Posterior vena cava (tissue), 2 donors: ENCODE data around the gene UCHL5. TPM values are rescaled to one million over a fixed set of nuclear protein-coding genes. Genes with fewer than 3 reads are reported as not detected.
"Not testable (repeated sequence)": the region's sequence is repeated elsewhere in the genome, so short reads cannot be mapped to it uniquely, and the experiment has no call there.

ENCODE experiments used
- DNase-seq: peaks from one replicate; pipeline ENCODE4 v3.0.0-alpha.2; 2020; ENCODE audit warnings: low spot score
- intact Hi-C, 2 donors: fragments of 100-400 bp; cut with DNase I; formaldehyde crosslinking; loops; one replicate each; pipeline versions ENCODE4 v1.14.1 to v1.14.2; 2022 to 2023
- total RNA-seq, 2 donors: library from RNA; stranded (reverse); fragmentation: NEBNext Ultra II Directional; extraction: Animal tissue kit (Norgen Biotek cat#: 25700); gene quantifications; one replicate each; pipeline ENCODE4 v1.2.1, GENCODE V29; 2021
- donor health status: DM: yes; HTN: yes; CAD: no.
- donor health status: DM: yes; HTN: yes; CAD: no.

UCHL5 gene
- total RNA-seq, 2 donors from 2014 or later, result 26.0 to 36.7 TPM

- DNase-seq, result no peak
- intact Hi-C loops, result loop anchor here in 1 of 2 donors (10.0 kb wide), 2 partner anchors 215 to 545 kb away; partner anchors contain the start of gene RGS2
Observed at GRCh38 chr1:193019442-193020026, 39.6 kb downstream of the UCHL5 start.

DNA sequence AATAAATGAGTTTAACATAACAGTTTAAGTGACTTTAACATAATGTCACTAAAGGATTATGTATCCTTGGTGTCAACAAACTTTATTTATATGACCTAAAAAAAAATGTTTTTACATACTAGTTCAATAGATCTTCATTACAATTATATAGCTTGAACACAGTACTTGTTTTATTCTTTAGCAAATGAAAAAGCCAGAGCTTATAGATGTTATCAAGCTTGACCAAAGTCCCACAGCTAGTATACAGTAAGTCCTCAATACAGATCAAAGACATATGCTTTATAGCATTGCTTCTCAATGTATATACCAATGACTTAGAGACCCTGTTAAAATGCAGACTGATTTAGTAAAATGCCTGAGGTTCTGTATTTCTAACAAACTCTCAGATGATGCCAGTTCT lies 42.4 kb downstream of the UCHL5 start:
- intact Hi-C loops, result no loop called here
- no peak for DNase-seq

DNA sequence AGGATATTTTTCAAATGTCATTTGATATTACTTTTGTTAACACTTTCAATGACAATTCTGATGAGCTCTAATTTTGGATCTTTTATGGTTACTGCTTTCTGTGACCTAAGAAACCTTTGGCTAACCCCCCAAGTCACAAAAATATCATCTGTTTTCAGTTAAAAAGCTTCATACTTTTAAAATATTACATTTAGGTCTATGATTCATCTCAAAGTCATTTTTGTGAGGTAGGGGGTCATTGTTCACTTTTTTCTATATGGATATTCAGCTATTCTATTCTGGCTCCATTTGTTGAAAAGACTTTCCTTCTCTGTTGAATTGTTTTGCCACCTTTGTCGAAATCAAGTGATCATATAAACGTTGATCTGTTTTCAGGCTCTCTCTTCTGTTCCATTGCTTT lies 44.8 kb downstream of the UCHL5 start:
- intact Hi-C loops, result no loop called here
- no peak for DNase-seq

DNA sequence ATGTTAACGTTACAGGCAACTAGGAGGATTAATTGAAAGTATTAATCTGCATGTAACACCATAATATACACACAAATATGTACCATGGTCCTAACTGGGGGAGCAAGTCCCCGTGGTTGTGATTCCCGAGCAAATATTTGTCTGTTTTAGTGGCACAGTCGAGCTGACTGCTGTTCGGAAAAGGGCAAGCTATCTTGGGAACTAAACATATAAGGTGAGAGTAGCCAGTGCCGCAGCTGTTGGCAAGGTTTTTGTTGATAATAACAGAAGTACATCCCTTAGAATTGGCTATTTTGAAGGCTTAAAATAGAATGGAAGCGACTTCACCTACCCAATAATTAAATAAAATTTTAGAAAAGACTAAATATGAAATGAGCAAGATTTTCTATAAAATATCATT lies 45.5 kb downstream of the UCHL5 start:
- no peak for DNase-seq
- intact Hi-C loops, result no loop called here

- intact Hi-C loops, result no loop called here
- DNase-seq, result no peak
Observed at GRCh38 chr1:193013005-193013404, 46.2 kb downstream of the UCHL5 start.

DNA sequence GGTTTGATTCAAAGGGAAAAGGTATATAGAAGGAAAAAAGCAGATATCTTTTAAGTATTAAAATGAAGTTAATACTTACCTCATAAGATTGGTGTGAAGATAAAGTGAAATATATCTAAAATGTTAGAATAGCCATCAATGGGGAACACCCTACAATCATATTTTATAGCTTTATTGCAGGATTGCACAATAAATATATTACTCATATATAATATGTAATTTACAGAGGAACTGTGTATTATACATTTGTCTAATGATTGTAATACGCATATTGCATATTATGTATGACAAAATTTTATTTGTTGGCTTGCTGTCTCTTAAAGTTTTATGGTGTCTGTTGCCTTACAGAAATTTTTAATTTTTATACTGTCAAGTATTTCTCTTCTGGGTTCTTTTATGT lies 47.8 kb downstream of the UCHL5 start:
- no peak for DNase-seq
- intact Hi-C loops, result no loop called here

- intact Hi-C loops, result no loop called here
Observed at GRCh38 chr1:193009501-193009900, 49.7 kb downstream of the UCHL5 start.

DNA sequence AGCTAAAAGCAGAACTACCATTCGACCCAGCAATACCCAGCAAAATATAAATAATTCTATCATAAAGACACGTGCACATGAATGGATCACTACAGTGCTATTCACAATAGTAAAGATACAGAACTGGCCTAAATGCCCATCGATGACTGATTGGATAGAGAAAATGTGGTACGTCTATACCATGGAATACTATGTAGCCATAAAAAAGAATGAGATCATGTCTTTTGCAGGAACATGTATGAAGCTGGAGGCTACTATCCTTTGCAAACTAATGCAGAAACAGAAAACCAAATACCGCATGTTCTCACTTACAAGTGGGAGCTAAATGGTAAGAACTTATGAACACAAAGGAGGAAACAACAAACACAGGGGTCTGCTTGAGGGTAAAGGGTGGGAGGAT lies 53.4 kb downstream of the UCHL5 start:
- DNase-seq, result no peak
- intact Hi-C loops, result no loop called here

More at GRCh38 chr1:193009501-193009900, 49.7 kb downstream of the UCHL5 start:
- DNase-seq, result no peak

DNA sequence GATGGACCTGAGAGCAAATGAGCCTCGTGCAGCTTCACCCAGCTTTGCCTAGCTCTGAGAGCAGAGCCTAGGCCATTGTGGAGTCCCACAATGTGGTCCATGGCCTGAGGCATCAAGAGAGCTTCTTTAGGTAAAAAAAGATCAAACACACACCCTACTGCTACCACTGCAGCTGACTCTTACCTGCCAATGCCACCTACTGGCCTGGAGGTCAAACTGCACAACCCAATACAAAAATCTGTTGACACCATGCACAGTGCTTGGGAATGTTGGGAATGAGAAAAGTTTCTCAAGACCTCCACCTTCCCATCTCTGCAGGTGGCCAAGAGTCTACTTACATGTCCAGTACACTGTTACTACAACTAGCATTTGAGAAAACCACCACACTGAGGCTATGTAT lies 60.6 kb downstream of the UCHL5 start:
- DNase-seq, result no peak
- intact Hi-C loops, result no loop called here

DNA sequence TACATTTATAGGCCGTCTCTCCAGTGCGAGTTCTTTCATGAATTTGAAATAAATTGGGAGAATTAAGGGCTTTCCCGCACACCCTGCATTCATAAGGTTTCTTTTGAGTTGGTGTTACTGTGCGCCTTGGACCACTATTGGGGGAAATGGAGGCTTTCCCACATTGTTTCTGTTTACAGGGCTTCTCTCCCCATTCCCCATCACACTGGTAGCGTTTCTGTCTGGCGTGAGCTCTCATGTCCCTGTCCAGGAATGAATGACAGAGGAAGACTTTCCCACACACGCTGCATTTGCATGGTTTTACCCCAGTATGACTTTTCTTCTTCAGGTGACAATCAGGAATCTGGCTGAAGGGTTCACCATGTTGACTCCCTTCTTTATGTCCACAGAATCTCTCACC lies 65.0 kb downstream of the UCHL5 start:
- DNase-seq, result no peak
- intact Hi-C loops, result no loop called here

GRCh38 chr1:192993426-192994085 lies 65.6 kb downstream of the UCHL5 start:
- DNase-seq, result no peak
- intact Hi-C loops, result no loop called here

DNA sequence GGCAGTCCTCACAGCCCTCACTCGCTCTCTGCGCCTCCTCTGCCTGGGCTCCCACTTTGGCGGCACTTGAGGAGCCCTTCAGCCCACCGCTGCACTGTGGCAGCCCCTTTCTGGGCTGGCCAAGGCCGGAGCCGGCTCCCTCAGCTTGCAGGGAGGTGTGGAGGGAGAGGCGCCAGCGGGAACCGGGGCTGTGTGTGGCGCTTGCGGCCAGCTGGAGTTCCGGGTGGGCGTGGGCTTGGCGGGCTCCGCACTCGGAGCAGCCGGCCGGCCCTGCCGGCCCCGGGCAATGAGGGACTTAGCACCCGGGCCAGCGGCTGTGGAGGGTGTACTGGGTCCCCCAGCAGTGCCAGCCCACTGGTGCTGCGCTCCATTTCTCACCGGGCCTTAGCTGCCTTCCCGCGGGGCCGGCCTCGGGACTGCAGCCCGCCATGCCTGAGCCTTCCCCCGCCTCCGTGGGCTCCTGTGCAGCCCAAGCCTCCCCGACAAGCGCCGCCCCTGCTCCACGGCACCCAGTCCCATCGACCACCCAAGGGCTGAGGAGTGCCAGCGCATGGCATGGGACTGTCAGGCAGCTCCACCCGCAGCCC lies 72.3 kb downstream of the UCHL5 start:
- DNase-seq, intact Hi-C loops: not testable (repeated sequence)

- intact Hi-C loops, result no loop called here
- DNase-seq, result no peak
Observed at GRCh38 chr1:192986110-192986747, 72.9 kb downstream of the UCHL5 start.

- intact Hi-C loops, result no loop called here
- no peak for DNase-seq
Observed at GRCh38 chr1:192984080-192984479, 75.1 kb downstream of the UCHL5 start.

GRCh38 chr1:192983349-192983980 lies 75.7 kb downstream of the UCHL5 start:
- intact Hi-C loops, result no loop called here
- DNase-seq, result no peak

- DNase-seq, result no peak
- intact Hi-C loops, result no loop called here
Observed at GRCh38 chr1:192980856-192981255, 78.3 kb downstream of the UCHL5 start.

- intact Hi-C loops, result not testable (repeated sequence)
Observed at GRCh38 chr1:192980334-192980733, 78.8 kb downstream of the UCHL5 start.

GRCh38 chr1:192979542-192979941 lies 79.6 kb downstream of the UCHL5 start:
- DNase-seq, result no peak
- intact Hi-C loops, result no loop called here

More at GRCh38 chr1:192980334-192980733, 78.8 kb downstream of the UCHL5 start:
- not testable (repeated sequence) for DNase-seq

GRCh38 chr1:192978195-192978710 lies 80.9 kb downstream of the UCHL5 start:
- no peak for DNase-seq
- intact Hi-C loops, result no loop called here
